Neural progenitor cell (in vitro differentiated cells): Measurements from ENCODE around the gene EDN3.
"Not testable (repeated sequence)": the region's sequence is repeated elsewhere in the genome, so short reads cannot be mapped to it uniquely, and the experiment has no call there.

Experiments
- CTCF ChIP-seq: fragments of 200-600 bp; sonication (generic); IDR thresholded peaks from 2 replicates; pipeline ENCODE4 v1.5.1; 2017; ENCODE audit warnings: antibody characterized with exemption, mild to moderate bottlenecking
- EZH2 ChIP-seq: fragments of 200-600 bp; sonication (generic); IDR thresholded peaks from 2 replicates; pipeline ENCODE4 v1.6.1; 2017; ENCODE audit warnings: antibody characterized with exemption, mild to moderate bottlenecking, moderate library complexity
- EZH2phosphoT487 ChIP-seq: fragments of 200-600 bp; sonication (generic); IDR thresholded peaks from 2 replicates; pipeline ENCODE4 v1.6.1; 2017; ENCODE audit warnings: antibody characterized with exemption

- not testable (repeated sequence) for TF ChIP-seq CTCF, EZH2phosphoT487, EZH2
These were observed 41.0 kb downstream of the EDN3 start for GRCh38 chr20:59341285-59342022.
